Neuron (in vitro differentiated cells): ENCODE data around the gene KISS1.

Experiments
- H2AFZ ChIP-seq: one replicate; pipeline ENCODE4 v1.6.1; 2013; ENCODE audit warnings: low read depth, mild to moderate bottlenecking, inconsistent platforms, low read length, moderate library complexity
- H3K27me3 ChIP-seq: one replicate; pipeline ENCODE4 v1.6.1; 2013; ENCODE audit warnings: low read length; ENCODE audit not compliant: insufficient read depth
- H3K36me3 ChIP-seq: one replicate; pipeline ENCODE4 v1.6.1; 2013; ENCODE audit warnings: low read length; ENCODE audit not compliant: insufficient read depth
- H3K4me1 ChIP-seq: one replicate; pipeline ENCODE4 v1.6.1; 2013; ENCODE audit warnings: low read length; ENCODE audit not compliant: insufficient read depth
- H3K4me3 ChIP-seq: 2 replicates; pipeline ENCODE4 v1.5.1; 2013; ENCODE audit warnings: mild to moderate bottlenecking, low read length, moderate library complexity
- H3K9me3 ChIP-seq: one replicate; pipeline ENCODE4 v1.6.1; 2013; ENCODE audit warnings: low read length

Gene KISS1

GRCh38 chr1:204213668-204214662, 17.7 kb upstream of the KISS1 start, which contains the start of gene GOLT1A:
GOLT1A (minus strand) TSS chr1:204213988; CDS start chr1:204213906, 82 bp downstream.
- Histone ChIP-seq H2AFZ (no peak within 1 kb of the TSS), H3K27me3 (no peaks in the 10 kb centered on the region), H3K36me3 (no peaks in the 10 kb centered on the region), H3K9me3 (no peaks in the 10 kb centered on the region), H3K4me1 (peaks cover 6% of the 10 kb centered on the region), H3K4me3 (no peak within 1 kb of the TSS)

DNA sequence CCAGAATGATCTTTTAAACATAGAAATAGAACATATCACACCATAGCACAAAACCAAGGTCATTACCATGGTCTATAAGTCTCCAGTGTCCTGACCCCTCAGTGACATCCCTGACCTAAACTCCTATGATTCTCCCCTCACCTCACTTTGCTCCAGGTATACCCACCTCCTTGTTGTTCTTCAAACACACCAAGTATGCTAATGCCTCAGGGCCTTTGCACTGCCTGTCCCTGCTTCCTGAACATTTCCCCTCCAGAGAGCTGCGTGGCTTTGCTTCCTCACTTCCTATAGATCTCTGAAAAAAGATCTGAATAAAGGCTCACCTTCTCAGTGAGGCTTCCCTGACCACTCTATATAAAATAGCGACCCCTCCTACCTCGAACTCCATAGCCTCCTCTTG, 16.4 kb upstream of the KISS1 start:
- Histone ChIP-seq H3K4me3 (no peak overlapping the region), H3K9me3 (no peaks in the 10 kb centered on the region), H3K27me3 (no peaks in the 10 kb centered on the region), H3K4me1 (peaks cover 6% of the 10 kb centered on the region), H2AFZ (no peak overlapping the region), H3K36me3 (no peaks in the 10 kb centered on the region)

GRCh38 chr1:204211046-204211445, 14.8 kb upstream of the KISS1 start:
- Histone ChIP-seq H3K36me3 (no peaks in the 10 kb centered on the region), H3K27me3 (no peaks in the 10 kb centered on the region), H2AFZ (no peak overlapping the region), H3K4me1 (peaks cover 6% of the 10 kb centered on the region), H3K4me3 (no peak overlapping the region), H3K9me3 (no peaks in the 10 kb centered on the region)

GRCh38 chr1:204207136-204207616, 10.9 kb upstream of the KISS1 start:
- H3K27me3 ChIP-seq = peaks cover 19% of the 10 kb centered on the region
- H3K4me3 ChIP-seq = no peak overlapping the region
- H3K9me3 ChIP-seq = no peaks in the 10 kb centered on the region
- H2AFZ ChIP-seq = no peak overlapping the region
- no peaks in the 10 kb centered on the region for H3K36me3 ChIP-seq
- H3K4me1 ChIP-seq = no peaks in the 10 kb centered on the region

- peaks cover 23% of the 10 kb centered on the region for H3K27me3 ChIP-seq
These were observed 9.8 kb upstream of the KISS1 start for GRCh38 chr1:204206121-204206520.

GRCh38 chr1:204205486-204205885, 9.2 kb upstream of the KISS1 start:
- Histone ChIP-seq H3K4me1 (no peaks in the 10 kb centered on the region), H2AFZ (no peak overlapping the region), H3K27me3 (peaks cover 28% of the 10 kb centered on the region), H3K36me3 (no peaks in the 10 kb centered on the region), H3K9me3 (no peaks in the 10 kb centered on the region), H3K4me3 (no peak overlapping the region)

More at GRCh38 chr1:204206121-204206520, 9.8 kb upstream of the KISS1 start:
- Histone ChIP-seq H3K4me3 (no peak overlapping the region), H3K4me1 (no peaks in the 10 kb centered on the region), H2AFZ (no peak overlapping the region), H3K36me3 (no peaks in the 10 kb centered on the region), H3K9me3 (no peaks in the 10 kb centered on the region)

DNA sequence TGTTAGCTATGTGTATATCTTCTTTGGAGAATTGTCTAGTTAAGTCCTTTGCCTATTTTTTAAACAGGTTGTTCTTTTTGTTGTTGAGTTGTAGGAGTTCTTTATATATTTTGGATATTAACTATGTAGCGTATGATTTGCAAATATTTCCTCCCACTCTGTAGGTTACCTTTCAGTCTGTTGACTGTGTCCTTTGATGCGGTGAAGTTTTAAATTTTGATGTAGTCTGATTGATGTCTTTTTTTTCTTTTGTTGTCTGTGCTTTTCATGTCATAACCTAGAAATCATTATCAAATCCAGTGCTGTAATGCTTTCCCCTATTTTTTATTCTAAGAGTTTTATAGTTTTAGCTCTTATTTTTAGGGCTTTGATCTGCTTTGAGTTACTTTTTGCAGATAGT, 8.7 kb upstream of the KISS1 start:
- H3K36me3 ChIP-seq = no peaks in the 10 kb centered on the region
- H3K4me1 ChIP-seq = no peaks in the 10 kb centered on the region
- no peaks in the 10 kb centered on the region for H3K9me3 ChIP-seq
- no peak overlapping the region for H2AFZ ChIP-seq
- no peak overlapping the region for H3K4me3 ChIP-seq
- peaks cover 29% of the 10 kb centered on the region for H3K27me3 ChIP-seq

- no peaks in the 10 kb centered on the region for H3K4me1 ChIP-seq
- no peaks in the 10 kb centered on the region for H3K36me3 ChIP-seq
- H3K27me3 ChIP-seq = peaks cover 38% of the 10 kb centered on the region
- no peak overlapping the region for H3K4me3 ChIP-seq
- no peaks in the 10 kb centered on the region for H3K9me3 ChIP-seq
- H2AFZ ChIP-seq = no peak overlapping the region
These were observed 7.0 kb upstream of the KISS1 start for GRCh38 chr1:204203206-204203767.

DNA sequence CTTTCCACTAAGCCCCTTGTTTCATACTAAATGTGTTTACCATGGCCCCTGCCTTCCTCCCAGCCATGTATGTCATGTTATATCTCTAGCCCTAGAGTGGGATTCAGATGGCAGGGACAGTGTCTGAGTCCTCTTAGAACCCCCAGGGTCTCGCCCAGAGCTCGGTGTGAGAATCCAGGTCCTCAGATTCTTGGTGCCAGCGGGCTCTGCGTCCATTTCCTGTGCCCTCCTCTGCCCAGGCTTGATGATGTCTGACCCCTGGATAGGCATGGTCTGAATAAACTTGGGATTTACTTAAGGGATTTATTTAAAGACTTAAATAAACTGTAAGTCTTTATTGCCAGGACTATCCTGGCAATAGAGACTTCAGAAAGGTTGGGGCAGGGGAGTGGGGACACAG, 6.2 kb upstream of the KISS1 start:
- no peak overlapping the region for H3K4me3 ChIP-seq
- H3K36me3 ChIP-seq = no peaks in the 10 kb centered on the region
- H3K4me1 ChIP-seq = no peaks in the 10 kb centered on the region
- H3K27me3 ChIP-seq = peaks cover 43% of the 10 kb centered on the region
- no peaks in the 10 kb centered on the region for H3K9me3 ChIP-seq
- H2AFZ ChIP-seq = no peak overlapping the region

GRCh38 chr1:204201348-204202040, 5.2 kb upstream of the KISS1 start:
- H3K4me1 ChIP-seq = no peaks in the 10 kb centered on the region
- H2AFZ ChIP-seq = no peak overlapping the region
- H3K9me3 ChIP-seq = no peaks in the 10 kb centered on the region
- no peaks in the 10 kb centered on the region for H3K36me3 ChIP-seq
- peaks cover 52% of the 10 kb centered on the region for H3K27me3 ChIP-seq
- H3K4me3 ChIP-seq = no peak overlapping the region

- H3K27me3 ChIP-seq = peaks cover 58% of the 10 kb centered on the region
- no peaks in the 10 kb centered on the region for H3K36me3 ChIP-seq
- no peaks in the 10 kb centered on the region for H3K4me1 ChIP-seq
- no peak overlapping the region for H2AFZ ChIP-seq
- H3K4me3 ChIP-seq = no peak overlapping the region
- no peaks in the 10 kb centered on the region for H3K9me3 ChIP-seq
These were observed 3.3 kb upstream of the KISS1 start for GRCh38 chr1:204199579-204199978.

- Histone ChIP-seq H3K4me3 (no peak overlapping the region), H2AFZ (no peak overlapping the region), H3K36me3 (no peaks in the 10 kb centered on the region), H3K27me3 (peaks cover 60% of the 10 kb centered on the region), H3K4me1 (no peaks in the 10 kb centered on the region), H3K9me3 (no peaks in the 10 kb centered on the region)
These were observed 2.4 kb upstream of the KISS1 start for GRCh38 chr1:204198348-204199340.
